HG03196 (cell line): Measurements from ENCODE around the gene TMEM135.

Source experiments
- ATAC-seq: cut with Tn5 transposase; IDR thresholded peaks from one replicate; pipeline ENCODE4 v1.9.1; 2021; ENCODE audit not compliant: unreplicated experiment

The TMEM135 gene

DNA sequence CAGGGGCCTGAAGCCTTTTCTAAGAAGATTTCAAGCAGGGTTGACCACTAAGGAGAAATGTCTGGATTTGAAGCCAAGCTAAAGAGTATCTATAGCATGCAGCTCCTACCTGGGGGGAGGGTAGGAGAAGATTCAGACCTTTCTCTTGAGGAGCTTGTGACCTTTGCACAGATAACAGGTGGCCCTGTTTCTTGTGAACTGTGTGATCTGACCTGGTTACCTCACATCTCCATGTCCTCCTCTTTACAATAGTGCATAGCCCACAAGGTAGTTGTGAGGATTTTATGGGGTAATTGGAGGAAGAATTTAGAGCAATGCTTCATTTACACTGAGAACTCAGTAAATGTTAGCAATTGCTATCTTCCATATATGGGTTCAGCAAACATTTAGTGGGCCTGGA lies 310.1 kb downstream of the TMEM135 start:
- no peak for ATAC-seq

DNA sequence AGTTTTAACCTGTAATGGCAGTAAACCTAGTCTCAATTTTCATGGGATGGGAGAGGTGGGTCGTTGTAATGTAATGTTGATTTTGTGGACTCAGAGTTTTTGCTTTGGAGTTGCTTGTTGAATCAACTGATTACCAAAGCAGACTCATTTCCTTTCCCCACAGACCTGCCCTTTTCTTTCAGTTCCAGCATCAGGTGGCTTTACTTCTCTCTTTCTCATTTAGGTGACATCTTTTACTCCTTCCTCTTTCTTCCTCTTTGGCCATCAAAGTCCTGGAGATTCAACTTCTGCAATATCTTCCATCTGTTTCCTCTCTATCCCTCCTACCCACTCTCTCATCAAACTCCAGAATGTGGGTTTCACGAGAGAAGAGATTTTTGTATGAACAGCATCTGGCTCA lies 313.9 kb downstream of the TMEM135 start:
- ATAC-seq = no peak

DNA sequence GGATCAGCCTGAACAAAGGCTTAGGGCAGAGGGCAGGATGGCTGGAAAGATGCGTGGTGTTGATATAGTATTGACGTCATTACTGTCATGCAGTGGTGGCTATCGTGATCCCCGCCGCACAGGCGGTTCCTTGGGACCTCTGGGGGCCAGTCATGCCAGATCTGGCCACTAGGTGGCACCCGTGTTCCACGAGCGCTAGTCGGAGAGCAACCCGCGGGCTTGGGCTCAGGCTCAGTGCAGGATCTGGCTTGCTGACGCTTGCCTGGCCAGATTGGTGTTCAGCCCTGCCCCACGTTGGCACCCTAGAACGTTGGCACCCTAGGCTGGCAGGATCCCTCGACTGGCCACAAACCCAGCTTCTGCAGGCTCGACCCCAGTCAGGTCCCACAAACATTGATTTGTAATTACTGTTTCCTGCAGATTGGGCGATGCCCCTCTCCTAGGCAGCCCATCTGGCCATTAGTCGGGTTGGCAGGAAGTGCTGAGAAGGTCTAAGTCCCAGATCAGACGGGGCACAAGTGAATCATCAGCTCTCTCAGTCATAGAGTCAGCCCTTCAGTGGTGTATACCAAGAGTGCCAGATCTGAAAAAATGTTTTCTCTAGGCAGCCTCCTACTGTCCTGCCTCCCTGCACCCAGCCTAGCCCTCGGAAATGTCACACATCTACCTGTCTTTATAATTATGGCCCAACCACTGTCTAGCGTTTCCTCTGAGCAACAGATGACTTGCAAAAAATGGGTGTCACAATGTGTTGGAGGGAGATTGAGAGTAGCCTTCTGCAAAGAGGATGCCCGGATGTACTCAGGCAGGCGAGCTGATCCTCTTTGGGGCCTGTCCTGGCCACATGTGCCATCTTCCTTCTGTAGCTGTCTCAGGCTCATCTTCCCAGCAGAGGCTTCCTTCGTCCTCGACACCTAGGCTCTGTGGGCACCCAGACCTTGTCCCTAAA lies 315.3 kb downstream of the TMEM135 start:
- peak; percentile 93 for ATAC-seq

DNA sequence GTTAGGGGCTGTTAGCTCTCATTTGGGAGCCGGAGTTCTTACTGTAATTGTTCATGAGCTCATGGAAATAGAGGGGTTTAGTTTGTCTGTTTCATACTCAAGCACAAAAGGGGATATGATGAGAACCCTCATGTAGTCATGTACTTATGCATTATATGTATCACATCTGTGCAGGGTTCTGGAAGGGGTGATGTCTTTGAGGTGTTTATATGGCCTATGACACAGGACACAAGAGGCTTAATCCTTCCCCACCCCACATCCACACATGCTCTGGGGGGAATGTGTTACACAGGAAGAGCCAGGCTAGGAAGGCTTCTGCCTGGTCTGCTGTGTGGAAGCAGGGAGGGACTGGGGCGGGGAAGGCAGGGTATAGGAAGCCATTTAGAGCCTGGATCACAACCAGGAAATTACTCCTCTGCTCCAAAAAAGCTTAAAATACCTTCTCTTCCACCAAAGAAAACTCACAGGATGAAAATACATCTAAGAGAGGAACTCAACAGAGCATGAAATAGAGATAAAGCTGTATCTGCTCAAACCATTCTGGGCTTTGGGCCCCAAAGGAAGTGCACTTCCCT lies 316.1 kb downstream of the TMEM135 start:
- no peak for ATAC-seq

DNA sequence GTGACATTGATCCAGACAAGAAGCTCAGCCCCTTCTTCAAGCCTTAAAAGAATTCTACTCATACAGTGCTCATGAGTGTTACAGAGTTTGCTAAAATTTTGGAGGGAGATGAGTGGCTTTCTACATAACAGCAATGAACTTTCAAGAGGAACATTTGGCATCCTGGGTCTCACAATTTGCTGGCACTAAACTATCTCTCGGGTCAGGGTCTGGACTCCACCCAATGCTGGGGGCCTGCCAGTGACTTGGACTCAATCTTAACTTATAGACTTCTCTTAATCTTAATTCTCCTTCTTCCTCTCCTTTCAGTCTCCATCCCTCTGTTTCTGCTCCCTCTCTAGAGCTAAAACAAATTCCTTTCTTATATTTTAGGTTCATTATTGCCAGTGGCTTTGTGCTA lies 317.9 kb downstream of the TMEM135 start:
- ATAC-seq = no peak

GRCh38 chr11:87356428-87356827 lies 318.7 kb downstream of the TMEM135 start:
- no peak for ATAC-seq

DNA sequence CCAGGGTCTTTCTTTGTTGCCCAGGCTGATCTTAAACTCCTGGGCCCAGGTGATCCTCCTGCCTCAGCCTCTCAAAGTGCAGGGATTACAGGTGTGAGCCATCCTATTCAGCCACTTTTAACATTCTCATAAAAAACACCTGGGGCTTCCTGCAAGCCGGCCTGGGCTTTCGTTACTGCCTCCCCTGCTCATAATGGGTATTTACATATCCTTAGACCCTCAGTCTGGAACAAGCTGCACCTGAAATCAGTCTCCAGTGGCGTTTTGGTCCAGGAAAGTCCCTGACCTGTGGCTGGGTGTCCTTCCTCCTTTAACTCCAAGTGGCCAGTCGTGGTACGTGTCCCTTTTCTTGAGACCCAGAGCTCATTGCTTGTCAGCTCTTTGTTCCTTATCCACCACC lies 320.7 kb downstream of the TMEM135 start:
- no peak for ATAC-seq

- ATAC-seq = no peak
Observed at GRCh38 chr11:87359401-87359800, 321.7 kb downstream of the TMEM135 start.

- no peak for ATAC-seq
Observed at GRCh38 chr11:87361891-87362290, 324.2 kb downstream of the TMEM135 start.

- ATAC-seq = no peak
Observed at GRCh38 chr11:87366346-87366745, 328.6 kb downstream of the TMEM135 start.

DNA sequence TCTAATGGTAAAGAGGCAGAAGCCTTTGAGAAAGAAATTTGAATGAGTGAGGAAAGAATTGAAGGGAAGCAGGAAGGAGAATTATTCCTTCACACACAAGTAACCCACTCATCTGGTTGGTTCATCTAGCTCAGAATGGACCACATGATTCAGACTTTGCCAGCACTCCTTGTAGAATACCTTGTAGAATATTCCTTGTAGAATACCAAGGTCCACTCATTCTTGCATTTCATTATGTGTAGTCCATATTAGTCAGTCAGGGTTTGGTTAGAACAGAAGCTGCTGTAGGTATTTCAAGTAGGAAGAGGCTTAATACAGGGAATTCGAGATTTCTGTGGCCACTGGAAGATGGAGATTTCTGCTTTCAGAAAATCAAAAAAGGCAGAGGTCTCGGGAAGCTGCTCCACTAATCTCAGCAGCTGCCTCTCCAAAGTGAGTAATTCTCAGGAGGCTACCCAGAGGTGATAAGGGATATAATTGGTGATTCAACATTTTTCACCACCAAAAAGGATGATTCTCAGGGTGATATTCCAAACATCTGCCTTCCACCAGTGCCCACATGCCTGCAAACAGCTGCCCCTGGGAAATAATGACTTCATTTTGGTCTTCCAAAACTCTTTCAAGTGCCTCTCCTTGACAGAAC lies 329.1 kb downstream of the TMEM135 start:
- no peak for ATAC-seq

GRCh38 chr11:87368151-87368550 lies 330.4 kb downstream of the TMEM135 start:
- ATAC-seq = no peak

GRCh38 chr11:87368858-87369480 lies 331.2 kb downstream of the TMEM135 start:
- ATAC-seq = no peak

DNA sequence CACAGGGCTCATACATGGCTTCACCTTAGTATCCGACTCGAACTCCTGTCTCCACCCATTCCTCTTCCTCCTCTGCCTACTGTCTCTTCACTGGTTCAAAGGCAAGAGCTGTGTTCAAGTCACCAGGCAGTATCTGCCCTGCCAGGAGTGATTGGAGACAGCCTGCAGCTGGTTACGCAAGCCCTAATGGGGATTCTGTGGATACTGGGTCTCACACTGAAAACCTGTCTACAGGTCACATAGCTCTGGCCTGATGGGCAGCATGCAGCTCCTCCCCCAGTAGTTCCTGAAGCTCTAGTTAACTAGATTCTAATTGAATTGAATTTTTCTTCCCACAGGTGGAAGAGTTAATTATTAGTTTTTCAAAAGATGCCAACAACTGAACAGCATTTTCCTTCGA lies 332.2 kb downstream of the TMEM135 start:
- no peak for ATAC-seq

DNA sequence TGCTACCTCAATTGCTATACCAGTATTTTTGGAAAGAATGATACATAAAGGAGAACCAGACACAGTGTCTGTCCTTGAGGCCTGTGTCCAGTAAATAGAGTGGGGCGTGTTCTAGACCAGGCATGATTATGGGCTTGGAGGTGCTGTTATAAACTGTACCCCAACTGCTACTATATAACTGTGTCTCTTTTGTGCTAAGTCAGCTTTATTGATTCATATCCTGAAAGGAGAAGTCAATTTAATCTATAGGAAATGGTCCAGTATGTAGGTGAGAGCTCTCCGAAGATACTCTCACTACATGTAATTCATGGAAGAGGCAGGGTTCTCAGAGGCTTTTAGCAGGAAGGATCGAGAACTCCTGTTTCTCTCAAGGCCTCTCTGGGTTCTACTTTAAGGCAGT lies 334.3 kb downstream of the TMEM135 start:
- ATAC-seq = no peak
